K562 (cell line): Measurements from ENCODE around the gene PCNX3. TPM values are rescaled to one million over a fixed set of nuclear protein-coding genes. Genes with fewer than 3 reads are reported as not detected.
A peak's percentile ranks its signal among the peaks of the same experiment; 100 is the strongest.

Source experiments
- ATAC-seq: fragments of 200-7000 bp; cut with Tn5 transposase; 3 replicates; pipeline ENCODE4 v1.9.1; 2020; ENCODE audit warnings: moderate library complexity
- BruUV-seq: library from RNA; stranded (reverse); fragments of 400-500 nt; replicated peaks from 2 replicates; lab custom pipeline; 2021; lab: Mats Ljungman, UMichigan
- CTCF ChIA-PET: fragments of 300-600 bp; formaldehyde crosslinking; extraction: SDS; loops from one replicate; lab custom pipeline; 2021; ENCODE audit warnings: low intra/inter-chr PET ratio; lab: Yijun Ruan, JAX
- POLR2A ChIA-PET: fragments of 300-600, 350-650 bp; sonication (Branson Sonifier 250); formaldehyde crosslinking; extraction: SDS; loops from one replicate; lab custom pipeline; 2021; ENCODE audit warnings: antibody characterized with exemption, inconsistent platforms; lab: Yijun Ruan, JAX
- DNase-seq, 4 experiments: peaks; one replicate each; pipeline versions ENCODE4 v3.0.0 to v3.0.0-alpha.2; 2011 to 2018; ENCODE audit warnings: low spot score in 3 of 4, mixed read lengths in 3 of 4; ENCODE audit errors: extremely low read depth in 1 of 4
- FAIRE-seq: peaks from 2 replicates; lab custom pipeline; 2011; peaks lifted over from hg19 to GRCh38; lab: Jason Lieb, UNC
- H2AFZ ChIP-seq: 2 replicates; pipeline ENCODE4 v1.6.0; 2011; ENCODE audit warnings: low read depth, low read length, control low read depth, inconsistent platforms
- H3K27ac ChIP-seq: fragments of 200-600 bp; 3 replicates; pipeline ENCODE4 v1.8.0; 2011; ENCODE audit warnings: low read depth, mild to moderate bottlenecking, control low read depth, inconsistent platforms, low read length, moderate library complexity, mixed read lengths; ENCODE audit errors: extremely low read depth
- H3K27me3 ChIP-seq, 2 experiments: fragments of 300-600 bp in 1 of 2; 2 replicates in 1 of 2; 3 replicates in 1 of 2; pipeline versions ENCODE4 v1.6.0 to v1.8.0; 2011; ENCODE audit warnings: inconsistent platforms in 2 of 2, low read length in 2 of 2, mild to moderate bottlenecking in 1 of 2, mixed read lengths in 1 of 2, moderate library complexity in 1 of 2; ENCODE audit not compliant: control insufficient read depth in 2 of 2, insufficient read depth in 2 of 2
- H3K36me3 ChIP-seq: fragments of 300-600 bp; 3 replicates; pipeline ENCODE4 v1.8.0; 2011; ENCODE audit warnings: mild to moderate bottlenecking, low read length, inconsistent platforms; ENCODE audit not compliant: control insufficient read depth, insufficient read depth
- H3K4me1 ChIP-seq, 2 experiments: fragments of 200-600 bp in 1 of 2; replicated peaks in 1 of 2; 2 replicates in 1 of 2; 3 replicates in 1 of 2; pipeline versions ENCODE4 v1.5.1 to v1.8.0; 2011; ENCODE audit warnings: inconsistent platforms in 2 of 2, low read length in 2 of 2, mild to moderate bottlenecking in 1 of 2, mixed read lengths in 1 of 2, moderate library complexity in 1 of 2; ENCODE audit not compliant: control insufficient read depth in 2 of 2, insufficient read depth in 2 of 2
- H3K4me2 ChIP-seq: 2 replicates; pipeline ENCODE4 v1.6.1; 2011; ENCODE audit warnings: low read length, control low read depth, inconsistent platforms, mixed read lengths; ENCODE audit not compliant: insufficient read depth
- H3K4me3 ChIP-seq: fragments of 200-600 bp; sonication (generic), shearing (Covaris generic); 2 replicates; pipeline ENCODE4 v1.5.1; 2016; ENCODE audit warnings: control low read depth, inconsistent platforms
- H3K79me2 ChIP-seq: fragments of 200-600 bp; 3 replicates; pipeline ENCODE4 v1.8.0; 2011; ENCODE audit warnings: low read length, inconsistent platforms; ENCODE audit not compliant: control insufficient read depth, insufficient read depth
- H3K9ac ChIP-seq, 2 experiments: 2 replicates each; pipeline versions ENCODE4 v1.6.0 to v1.6.1; 2011; ENCODE audit warnings: low read depth in 2 of 2, low read length in 2 of 2, control low read depth in 1 of 2, inconsistent platforms in 1 of 2, mild to moderate bottlenecking in 1 of 2, mixed read lengths in 1 of 2; ENCODE audit not compliant: insufficient read depth in 1 of 2
- H3K9me1 ChIP-seq: one replicate; pipeline ENCODE4 v1.6.0; 2011; ENCODE audit warnings: inconsistent platforms, mild to moderate bottlenecking, low read length, moderate library complexity; ENCODE audit not compliant: control insufficient read depth, insufficient read depth
- H3K9me3 ChIP-seq: replicated peaks from 2 replicates; pipeline ENCODE4 v1.5.1; 2011; ENCODE audit warnings: low read depth, low read length, inconsistent platforms; ENCODE audit not compliant: control insufficient read depth, insufficient read depth
- H4K20me1 ChIP-seq: replicated peaks from 2 replicates; pipeline ENCODE4 v1.6.1; 2011; ENCODE audit warnings: low read length, inconsistent platforms, mixed read lengths; ENCODE audit not compliant: control insufficient read depth, insufficient read depth
- CAMTA2 ChIP-seq: fragments of 250-450 bp; sonication (Bioruptor Pico); conservative IDR thresholded peaks from 2 replicates; pipeline ENCODE4 v1.5.1; 2022
- HINFP ChIP-seq: fragments of 450-650 bp; conservative IDR thresholded peaks from 2 replicates; pipeline ENCODE4 v1.6.1; 2016; ENCODE audit warnings: missing genetic modification characterization, low read depth, mild to moderate bottlenecking, control low read depth, missing compliant biosample characterization
- HNRNPK ChIP-seq: fragments of 200-400 bp; formaldehyde crosslinking; IDR thresholded peaks from one replicate; pipeline ENCODE4 v1.6.1; 2018; ENCODE audit warnings: mild to moderate bottlenecking, low read depth, low read length; ENCODE audit not compliant: poor library complexity, severe bottlenecking
- POLR2G ChIP-seq: fragments of 200-400 bp; formaldehyde crosslinking; IDR thresholded peaks from 2 replicates; pipeline ENCODE4 v1.6.1; 2017; ENCODE audit warnings: low read depth, mild to moderate bottlenecking, antibody characterized with exemption, low read length, moderate library complexity
- SP2 ChIP-seq: IDR thresholded peaks from 2 replicates; pipeline ENCODE4 v1.6.1; 2011; ENCODE audit warnings: mild to moderate bottlenecking, low read depth, low read length, moderate library complexity; ENCODE audit not compliant: poor library complexity, severe bottlenecking; ENCODE audit errors: extremely low read depth
- TGIF2 ChIP-seq: sonication (generic); formaldehyde crosslinking; IDR thresholded peaks from 2 replicates; pipeline ENCODE4 v1.8.1; 2022; ENCODE audit warnings: mild to moderate bottlenecking, missing genetic modification reagents, moderate library complexity
- WGBS: fragments of 100-300 bp; shearing (Covaris generic); methylation state at CpG from one replicate; pipeline ENCODE4 v1.1.6; 2016; ENCODE audit warnings: low coverage, mixed read lengths; ENCODE audit not compliant: insufficient coverage; ENCODE audit errors: missing lambda C conversion rate; 5-methylcytosine and 5-hydroxymethylcytosine counted together
- in situ Hi-C: fragments of 300-500 bp; cut with MboI; formaldehyde crosslinking; loops from 4 replicates; pipeline ENCODE4 v1.15.0; 2018; ENCODE audit warnings: inconsistent platforms, mixed read lengths
- intact Hi-C: fragments of 100-400 bp; cut with micrococcal nuclease; formaldehyde crosslinking; loops from 2 replicates; pipeline ENCODE4 v1.14.2; 2022
- polyA plus RNA-seq, 8 experiments: library from polyadenylated mRNA; depleted of rRNA in 4 of 8; stranded (reverse) in 5 of 8; unstranded in 3 of 8; fragments of >200 nt; fragmentation: Nextera tagmentation in 2 of 8; fragmentation: Illumina TruSeq in 1 of 8; extraction: Ambion mirVana in 2 of 8; extraction: Trizol in 1 of 8; gene quantifications; 2 replicates each; pipeline versions ENCODE4 v1.2.1 to v1.2.3, GENCODE V29; 2011 to 2014; ENCODE audit warnings: inconsistent platforms in 1 of 8, missing spikeins in 1 of 8
- total RNA-seq, 7 experiments: library from RNA; depleted of rRNA in 6 of 7; stranded (reverse); fragments of >200 nt in 6 of 7; fragmentation: Illumina TruSeq in 2 of 7; extraction: Trizol in 2 of 7; gene quantifications; 2 replicates each; pipeline versions ENCODE4 v1.2.1 to v1.2.3, GENCODE V29; 2011 to 2021; ENCODE audit warnings: low replicate concordance in 1 of 7

Gene PCNX3
- total and polyA plus RNA-seq, 9 of the 15 experiments (the other 6 are each of a cell fraction or from before 2014, with no cell fraction given): 0.11 to 47.8 (median 12.8) TPM

GRCh38 chr11:65629579-65629978 is 14.0 kb downstream of the PCNX3 start:
- H3K9me3 ChIP-seq: no peaks in the 10 kb centered on the region
- H3K9me1 ChIP-seq: no peaks in the 10 kb centered on the region
- FAIRE-seq (no peak), DNase-seq (no peak), ATAC-seq (no peak)
- TF ChIP-seq HNRNPK: no peak
- no peak for TF ChIP-seq HINFP (tag)
- no peak for TF ChIP-seq CAMTA2
- TF ChIP-seq SP2: no peak
- no peak for TF ChIP-seq TGIF2 (CRISPR knock-in tag)
- peak; percentile 48; the same call in 1 of the 2 replicates for TF ChIP-seq POLR2G
- no TSS peak for BruUV-seq
- no peaks in the 10 kb centered on the region for H3K79me2 ChIP-seq
- H3K4me3 ChIP-seq: no peak overlapping the region
- no peaks in the 10 kb centered on the region for H3K27me3 ChIP-seq
- in situ Hi-C loops (no loop called here), intact Hi-C loops (no loop called here)
- 0 out of 2 replicates have a peak, but pooled peaks cover 5% of the 10 kb centered on the region for H4K20me1 ChIP-seq
- ChIA-PET POLR2A (interaction anchor here (0.6 to 1.4 kb wide), 3 partner anchors 15 to 230 kb away, joined by 3 to 4 read pairs (median 3); no protein-coding TSS in a partner anchor), CTCF (no interaction called here)
- H3K36me3 ChIP-seq: peaks cover 93% of the 10 kb centered on the region; the same call in 2 of the 3 replicates
- H3K27ac ChIP-seq: no peak overlapping the region
- peaks cover 0 to 32% of the 10 kb centered on the region in 2 experiments; a peak in 3 of 5 replicates for H3K4me1 ChIP-seq
- no peak overlapping the region for H3K9ac ChIP-seq
- 96% methylated on average over 13 of the region's 14 CpGs for WGBS
- H3K4me2 ChIP-seq: no peak overlapping the region
- no peak overlapping the region for H2AFZ ChIP-seq
